Non-pigmented ciliary epithelial cell (primary cell): Measurements from ENCODE around the gene ANKRD36B.
A peak's percentile ranks its signal among the peaks of the same experiment; 100 is the strongest.
"Not testable (repeated sequence)": the region's sequence is repeated elsewhere in the genome, so short reads cannot be mapped to it uniquely, and the experiment has no call there.

Experiments used
- DNase-seq: peaks from one replicate; pipeline ENCODE4 v3.0.0-alpha.2; 2010; ENCODE audit warnings: low read depth

The ANKRD36B gene

GRCh38 chr2:97589598-97590510, at the start of gene ANKRD36B:
Gene ANKRD36B (minus strand): TSS chr2:97589877. CDS start chr2:97589685, 192 bp downstream.
- DNase-seq, result not testable (repeated sequence)

DNA sequence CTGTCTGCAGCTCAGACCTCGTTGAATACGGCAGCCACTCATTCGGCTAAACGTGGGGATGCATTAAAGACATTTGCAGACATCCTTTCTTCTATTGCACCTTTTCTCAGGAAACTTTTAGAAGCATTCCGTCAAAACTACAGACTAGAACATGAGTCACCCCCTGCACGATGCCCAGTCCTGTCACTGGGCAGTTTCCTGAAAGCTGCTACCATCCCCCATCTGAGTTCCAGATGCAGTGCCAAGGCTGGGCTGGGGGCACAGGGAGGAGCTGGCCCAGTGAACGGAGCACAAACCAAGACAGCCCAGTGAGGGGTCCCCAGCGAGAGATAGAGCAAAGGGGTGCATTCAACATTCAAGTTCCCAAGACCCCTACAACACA, 36.4 kb upstream of the ANKRD36B start:
- DNase-seq, result not testable (repeated sequence)

GRCh38 chr2:97625354-97626048, 35.8 kb upstream of the ANKRD36B start:
- not testable (repeated sequence) for DNase-seq

GRCh38 chr2:97622976-97623375, 33.3 kb upstream of the ANKRD36B start:
- not testable (repeated sequence) for DNase-seq

GRCh38 chr2:97620492-97620891, 30.8 kb upstream of the ANKRD36B start:
- not testable (repeated sequence) for DNase-seq

DNA sequence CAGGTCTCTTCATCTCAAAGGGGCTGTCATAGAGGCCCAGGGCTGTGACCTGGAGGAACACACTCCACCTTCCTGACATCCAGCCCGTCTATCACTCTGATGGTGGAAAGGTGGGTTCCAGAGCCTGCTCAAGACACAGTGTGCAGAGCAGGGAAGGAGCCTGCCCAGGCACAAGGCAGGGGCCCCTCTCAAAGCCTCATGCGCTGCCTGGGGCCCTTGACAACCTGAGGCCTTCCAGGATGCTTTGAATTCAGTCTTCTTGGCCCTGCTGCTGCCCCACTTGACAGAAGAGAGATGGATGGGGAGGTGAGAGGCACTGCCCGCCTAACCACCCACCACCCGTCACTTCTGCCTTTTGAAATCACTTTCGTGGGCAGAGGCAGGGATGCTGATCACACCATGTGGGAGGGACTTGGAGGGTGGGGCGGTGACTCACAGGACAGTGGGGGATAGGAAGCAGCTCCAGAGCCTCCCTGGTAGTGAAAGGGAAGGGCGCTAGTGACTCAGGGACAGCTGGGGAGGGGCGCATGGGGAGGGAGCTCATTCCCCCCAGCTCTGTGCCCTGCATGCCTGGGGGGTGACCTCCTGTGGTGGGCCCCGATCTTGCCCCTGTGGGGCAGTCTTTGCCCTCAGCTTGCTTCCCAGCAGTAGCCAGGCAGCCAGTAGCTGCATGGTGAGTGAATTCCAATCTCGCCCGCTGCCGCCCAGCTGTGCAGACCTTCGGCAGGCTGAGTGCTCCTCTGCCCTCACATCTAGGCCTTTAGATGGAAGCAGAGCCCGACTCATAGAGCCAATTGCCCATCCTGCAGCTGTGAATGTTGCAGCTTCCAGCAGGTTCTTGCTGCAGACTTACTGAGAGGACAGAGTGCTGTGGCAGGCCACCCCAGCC, 29.5 kb upstream of the ANKRD36B start:
- DNase-seq, result not testable (repeated sequence)

DNA sequence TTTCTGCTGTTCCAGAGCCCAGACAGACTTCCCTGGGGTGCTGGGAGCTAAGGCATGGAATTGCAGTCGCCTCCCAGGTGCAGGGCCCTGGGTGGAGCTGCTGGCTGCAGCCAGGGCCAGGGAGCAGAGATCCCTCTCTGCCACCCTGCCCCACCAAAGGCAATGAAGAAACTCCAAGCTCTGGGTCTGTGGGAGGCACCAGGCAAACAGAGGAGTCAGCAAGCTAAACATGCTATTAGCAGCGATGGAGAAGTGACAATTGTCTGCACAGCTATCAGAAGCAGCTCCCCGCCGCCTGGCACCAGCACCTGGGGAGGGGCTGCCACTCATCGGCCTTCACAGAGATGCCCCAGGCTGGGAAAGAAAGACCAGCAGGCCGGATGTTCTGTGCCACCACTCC, 28.2 kb upstream of the ANKRD36B start:
- no peak for DNase-seq

GRCh38 chr2:97615746-97616145, 26.1 kb upstream of the ANKRD36B start:
- not testable (repeated sequence) for DNase-seq

DNA sequence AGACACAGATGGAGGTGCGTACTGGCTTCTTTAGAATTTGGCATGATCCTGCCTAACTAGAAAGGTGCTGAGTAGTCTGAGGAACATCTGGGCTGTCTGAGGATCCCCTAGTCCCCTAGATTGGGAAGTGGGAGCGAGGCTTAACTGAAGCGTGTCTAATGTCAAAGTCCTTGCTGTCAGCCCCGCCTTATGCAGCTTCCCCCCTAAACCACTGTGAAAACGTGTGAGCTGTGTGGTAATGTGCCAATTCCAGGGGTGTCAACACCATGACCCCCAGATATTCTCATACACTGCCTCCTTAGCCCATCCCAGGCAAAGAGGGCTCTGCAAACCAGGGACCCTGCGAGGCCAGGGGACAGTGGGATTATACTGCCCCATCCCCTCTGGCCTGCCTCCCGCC, 22.2 kb upstream of the ANKRD36B start:
- not testable (repeated sequence) for DNase-seq

- not testable (repeated sequence) for DNase-seq
These were observed 19.1 kb upstream of the ANKRD36B start for GRCh38 chr2:97608745-97609144.

GRCh38 chr2:97605524-97606339, 16.1 kb upstream of the ANKRD36B start:
- not testable (repeated sequence) for DNase-seq

GRCh38 chr2:97605109-97605508, 15.4 kb upstream of the ANKRD36B start:
- not testable (repeated sequence) for DNase-seq

GRCh38 chr2:97601537-97601936, 11.9 kb upstream of the ANKRD36B start:
- DNase-seq, result not testable (repeated sequence)

GRCh38 chr2:97596180-97596579, 6.5 kb upstream of the ANKRD36B start:
- not testable (repeated sequence) for DNase-seq

DNA sequence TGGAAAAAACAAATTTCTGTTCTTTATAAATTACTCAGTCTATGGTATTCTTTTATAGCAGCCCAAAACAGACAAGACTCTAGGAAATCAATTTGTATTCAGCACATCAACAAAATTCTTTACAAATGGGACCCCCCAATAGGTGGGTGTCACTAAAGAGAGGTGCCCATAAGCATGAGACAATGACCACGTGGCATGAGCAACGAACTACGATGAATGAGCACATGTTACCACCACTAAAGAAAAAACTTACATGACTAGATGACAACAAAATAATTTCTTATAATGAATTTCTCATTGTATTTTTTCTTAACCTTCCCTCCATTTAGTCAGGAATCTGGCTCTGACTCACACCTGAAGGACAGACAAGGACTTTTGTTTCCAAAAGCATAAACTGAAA, 3.8 kb upstream of the ANKRD36B start:
- DNase-seq, result not testable (repeated sequence)

DNA sequence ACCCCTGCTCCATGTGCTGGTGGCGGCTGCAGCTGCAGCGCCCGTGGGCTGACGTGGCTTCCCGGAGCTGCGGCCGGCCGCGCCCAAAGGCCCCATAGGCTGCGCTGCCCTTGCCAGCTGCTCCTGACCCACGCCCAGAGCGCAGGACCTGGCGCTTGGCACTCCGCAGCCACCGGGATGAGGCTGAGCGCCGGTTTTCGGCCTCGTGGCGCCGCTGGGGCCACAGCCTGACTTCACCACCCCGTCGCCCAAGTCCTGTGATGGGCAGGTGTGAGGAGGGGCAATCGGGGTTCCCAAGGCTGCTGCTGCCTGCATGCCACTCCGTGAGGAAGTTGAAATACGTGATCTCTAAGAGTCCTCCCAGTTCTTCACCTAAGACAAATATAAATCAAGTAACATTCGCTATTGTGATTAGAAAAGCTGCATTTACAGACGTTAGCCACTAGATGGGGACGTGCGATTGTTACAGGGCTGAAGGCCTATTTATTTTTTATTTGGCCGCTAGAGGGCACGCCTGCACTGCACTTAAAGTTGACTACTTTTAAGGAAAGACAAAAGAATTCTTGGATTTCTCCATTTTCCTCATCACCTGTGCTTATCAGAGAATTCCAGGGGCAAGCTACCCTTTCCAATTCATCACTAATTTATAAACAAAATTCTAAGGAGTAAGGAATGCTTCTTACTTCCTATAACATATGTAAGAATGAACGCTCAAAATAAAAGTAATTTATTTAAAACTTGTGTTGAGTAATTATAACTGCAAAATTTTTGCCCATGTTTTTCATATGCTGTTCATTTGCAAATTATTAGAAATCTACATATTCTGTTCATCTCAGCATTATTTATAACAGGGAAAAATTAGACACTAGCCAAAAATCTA, 1.1 kb upstream of the ANKRD36B start:
- DNase-seq, result peak; percentile 55

- DNase-seq, result not testable (repeated sequence)
These were observed 450 bp downstream of the ANKRD36B start for GRCh38 chr2:97589257-97589597.

DNA sequence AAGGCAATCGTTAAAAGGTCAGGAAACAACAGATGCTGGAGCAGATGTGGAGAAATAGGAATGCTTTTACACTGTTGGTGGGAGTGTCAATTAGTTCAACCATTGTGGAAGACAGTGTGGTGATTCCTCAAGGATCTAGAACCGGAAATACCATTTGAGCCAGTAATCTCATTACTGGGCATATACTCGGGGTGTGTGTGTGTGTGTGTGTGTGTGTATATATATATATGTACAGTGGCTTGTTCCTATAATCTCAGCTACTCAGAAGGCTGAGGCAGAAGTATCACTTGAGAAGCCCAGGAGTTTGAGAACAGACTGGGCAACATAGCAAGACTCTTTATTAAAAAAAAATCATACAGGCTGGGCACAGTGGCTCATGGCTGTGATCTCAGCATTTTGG, 24.0 kb downstream of the ANKRD36B start:
- DNase-seq, result not testable (repeated sequence)

GRCh38 chr2:97552406-97552805, 37.3 kb downstream of the ANKRD36B start:
- not testable (repeated sequence) for DNase-seq

DNA sequence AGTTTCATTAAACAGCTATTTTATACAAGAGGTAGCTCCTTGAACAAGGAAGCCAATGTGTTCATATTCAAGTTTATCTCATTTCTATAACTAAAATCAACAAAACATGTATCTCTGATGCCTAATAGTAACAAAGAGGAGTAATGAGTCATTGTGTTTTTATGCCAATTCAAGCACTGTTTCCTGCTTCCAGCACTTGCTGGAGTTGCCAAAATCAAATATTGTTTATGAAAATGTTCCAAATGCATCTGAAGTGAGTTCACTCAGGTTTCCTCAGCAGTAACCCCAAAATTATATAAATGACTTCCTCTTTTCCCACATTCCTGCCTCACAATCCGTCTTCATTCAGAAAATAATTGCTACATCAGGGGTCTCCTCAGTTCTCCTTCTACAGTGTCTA, 39.2 kb downstream of the ANKRD36B start:
- DNase-seq, result not testable (repeated sequence)
